Measurements from ENCODE around the gene NAPEPLD. TPM values are rescaled to one million over a fixed set of nuclear protein-coding genes. Genes with fewer than 3 reads are reported as not detected.
"Not testable (repeated sequence)": the region's sequence is repeated elsewhere in the genome, so short reads cannot be mapped to it uniquely, and the experiment has no call there.

NAPEPLD gene
- total and polyA plus RNA-seq, 5 donors = 4.1 to 12.5 (median 7.4) TPM

DNA sequence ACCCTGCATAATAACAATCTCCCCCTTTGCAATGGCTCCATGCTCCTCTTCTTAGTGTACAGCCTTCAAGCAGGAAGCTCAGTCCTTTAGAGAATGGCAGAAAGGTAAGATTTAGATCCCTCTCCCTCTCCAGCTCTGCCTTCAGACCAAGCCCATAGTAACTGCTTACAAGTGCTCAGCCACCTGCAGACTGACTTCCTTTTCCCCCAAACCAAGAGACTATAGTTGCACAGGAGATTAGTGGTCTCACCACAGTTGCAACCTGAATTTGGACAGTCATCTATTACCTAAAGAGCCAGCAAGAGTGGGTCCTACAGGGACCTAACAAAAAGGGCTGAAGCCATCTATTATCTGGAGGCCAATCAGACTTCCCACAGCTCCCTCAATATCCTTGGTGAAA is 90.8 kb downstream of the NAPEPLD start:
- ATAC-seq (no peak), DNase-seq (no peak)
- no peaks in the 10 kb centered on the region for H3K9me3 ChIP-seq (ENCODE audit: control insufficient read depth, low read length)
- intact Hi-C loops (cut with DNase I) = no loop called here
- H3K27ac ChIP-seq (ENCODE audit: low read length) = no peak overlapping the region
- H3K4me3 ChIP-seq (ENCODE audit: low read length) = no peak overlapping the region
- no peaks in the 10 kb centered on the region for H3K4me1 ChIP-seq (ENCODE audit: control insufficient read depth, insufficient read depth, low read length)
- no peaks in the 10 kb centered on the region for H3K27me3 ChIP-seq (ENCODE audit: control insufficient read depth, insufficient read depth)

DNA sequence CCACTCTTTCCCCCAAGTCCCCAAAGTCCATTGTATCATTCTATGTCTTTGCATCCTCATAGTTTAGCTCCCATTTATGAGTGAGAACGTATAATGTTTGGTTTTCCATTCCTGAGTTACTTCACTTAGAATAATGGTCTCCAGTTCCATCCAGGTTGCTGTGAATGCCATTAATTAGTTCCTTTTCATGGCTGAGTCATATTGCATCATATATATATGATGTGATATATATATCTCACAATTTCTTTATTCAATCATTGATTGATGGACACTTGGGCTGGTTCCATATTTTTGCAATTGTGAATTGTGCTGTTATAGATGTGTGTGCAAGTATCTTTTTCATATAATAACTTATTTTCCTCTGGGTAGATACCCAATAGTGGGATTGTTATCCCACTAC is 92.9 kb downstream of the NAPEPLD start:
- DNase-seq; H3K9me3 ChIP-seq (ENCODE audit: control insufficient read depth, low read length); H3K4me3 ChIP-seq (ENCODE audit: low read length); H3K27ac ChIP-seq (ENCODE audit: low read length); ATAC-seq; H3K27me3 ChIP-seq (ENCODE audit: control insufficient read depth, insufficient read depth); H3K4me1 ChIP-seq (ENCODE audit: control insufficient read depth, insufficient read depth, low read length); intact Hi-C loops (cut with DNase I): not testable (repeated sequence)
- WGBS = 86% methylated on average over 1 of the region's 1 CpG

DNA sequence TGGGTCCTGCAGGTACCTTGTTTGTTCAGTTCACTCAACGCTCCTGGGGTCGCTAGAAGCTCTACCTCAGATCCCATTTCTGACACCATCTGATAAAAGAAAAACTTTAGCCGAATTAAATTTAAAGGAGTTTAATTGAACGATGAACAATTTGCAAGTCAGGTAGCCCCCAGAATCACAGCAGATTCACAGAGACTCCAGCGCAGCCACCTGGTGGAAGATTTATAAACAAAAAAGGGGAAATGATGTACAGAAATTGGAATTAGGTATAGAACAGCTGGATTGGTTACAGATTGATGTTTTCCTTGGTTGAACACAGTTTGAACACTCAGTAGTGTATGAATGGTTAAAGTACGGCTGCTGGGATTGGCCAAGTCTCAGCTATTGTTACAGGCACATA is 97.4 kb downstream of the NAPEPLD start:
- ATAC-seq (no peak), DNase-seq (no peak)
- 91% methylated on average over 6 of the region's 6 CpGs for WGBS
- Histone ChIP-seq H3K27me3 (ENCODE audit: control insufficient read depth, insufficient read depth) (no peaks in the 10 kb centered on the region), H3K9me3 (ENCODE audit: control insufficient read depth, low read length) (no peaks in the 10 kb centered on the region), H3K27ac (ENCODE audit: low read length) (no peak overlapping the region), H3K4me3 (ENCODE audit: low read length) (no peak overlapping the region), H3K4me1 (ENCODE audit: control insufficient read depth, insufficient read depth, low read length) (no peaks in the 10 kb centered on the region)
- intact Hi-C loops (cut with DNase I) = no loop called here

Other genes starting within 250 kb of the NAPEPLD start
- gene LRRC17, start 236.1 kb downstream of the NAPEPLD start, total RNA-seq = 1 to 10 TPM; 3.0 to 6.7 (median 4.9) TPM
- 6.2 TPM for gene LRRC17, start 236.1 kb downstream of the NAPEPLD start, polyA plus RNA-seq
- gene FBXL13, start 74.3 kb downstream of the NAPEPLD start, total RNA-seq = 1 to 10 TPM in 1 of 4 donors, under 1 TPM in 3; 0.34 to 1.3 (median 0.68) TPM
- 0.07 TPM for gene FBXL13, start 74.3 kb downstream of the NAPEPLD start, polyA plus RNA-seq
- gene ARMC10, start 74.0 kb downstream of the NAPEPLD start, total RNA-seq = 10 to 100 TPM; 18.7 to 23.8 (median 21.2) TPM
- 14.7 TPM for gene ARMC10, start 74.0 kb downstream of the NAPEPLD start, polyA plus RNA-seq
- 10 to 100 TPM; 58.2 to 72.9 (median 59.6) TPM for gene PMPCB, start 148.3 kb upstream of the NAPEPLD start, total RNA-seq
- 75.3 TPM for gene PMPCB, start 148.3 kb upstream of the NAPEPLD start, polyA plus RNA-seq
- 10 to 100 TPM; 12.8 to 17.9 (median 14.4) TPM for gene DNAJC2, start 195.7 kb upstream of the NAPEPLD start, total RNA-seq
- gene DNAJC2, start 195.7 kb upstream of the NAPEPLD start, polyA plus RNA-seq = 15.0 TPM
- 100 to 1,000 TPM; 108 to 124 (median 118) TPM for gene PSMC2, start 198.5 kb upstream of the NAPEPLD start, total RNA-seq
- 140 TPM for gene PSMC2, start 198.5 kb upstream of the NAPEPLD start, polyA plus RNA-seq

Measured in right cardiac atrium (tissue), 5 donors.